Right lung (tissue), 5 donors: ENCODE measurements around the gene ZNF526. TPM values are rescaled to one million over a fixed set of nuclear protein-coding genes. Genes with fewer than 3 reads are reported as not detected.

Experiments
- DNase-seq, 2 donors: peaks; one replicate each; pipeline ENCODE4 v3.0.0-alpha.2; 2013
- polyA plus RNA-seq, 5 donors: library from polyadenylated mRNA; unstranded; fragments of 120-200 nt; gene quantifications; one replicate each; pipeline versions ENCODE4 v1.2.1 to v1.2.3, GENCODE V29; 2013; ENCODE audit warnings: inconsistent platforms in 1 of 5, low replicate concordance in 1 of 5; ENCODE audit not compliant: insufficient read length in 5 of 5, insufficient read depth in 1 of 5

Gene ZNF526
- polyA plus RNA-seq, 5 donors, result 6.7 to 10.7 (median 8.5) TPM

- DNase-seq, result no peak
Observed at GRCh38 chr19:42193294-42193693, 26.8 kb upstream of the ZNF526 start.

- no peak for DNase-seq
Observed at GRCh38 chr19:42193706-42194105, 26.4 kb upstream of the ZNF526 start.

- no peak for DNase-seq
Observed at GRCh38 chr19:42196011-42197001, 23.8 kb upstream of the ZNF526 start.

- DNase-seq, result no peak
Observed at GRCh38 chr19:42197375-42197817, 22.7 kb upstream of the ZNF526 start.

- no peak for DNase-seq
Observed at GRCh38 chr19:42198676-42199439, 21.3 kb upstream of the ZNF526 start.

- no peak for DNase-seq
Observed at GRCh38 chr19:42199440-42200115, 20.5 kb upstream of the ZNF526 start.

GRCh38 chr19:42200116-42200715 is 19.9 kb upstream of the ZNF526 start:
- no peak for DNase-seq

- no peak for DNase-seq
Observed at GRCh38 chr19:42201489-42202289, 18.4 kb upstream of the ZNF526 start.

GRCh38 chr19:42202290-42202880 is 17.7 kb upstream of the ZNF526 start:
- DNase-seq, result no peak

- no peak for DNase-seq
Observed at GRCh38 chr19:42203700-42204099, 16.4 kb upstream of the ZNF526 start.

GRCh38 chr19:42204664-42205063 is 15.4 kb upstream of the ZNF526 start:
- no peak for DNase-seq

- DNase-seq, result no peak
Observed at GRCh38 chr19:42206871-42207755, 13.0 kb upstream of the ZNF526 start.

- no peak for DNase-seq
Observed at GRCh38 chr19:42207767-42208271, 12.3 kb upstream of the ZNF526 start.

- DNase-seq, result no peak
Observed at GRCh38 chr19:42208612-42209011, 11.5 kb upstream of the ZNF526 start.

GRCh38 chr19:42212886-42213285 is 7.2 kb upstream of the ZNF526 start:
- DNase-seq, result no peak

- DNase-seq, result no peak
Observed at GRCh38 chr19:42214810-42215485, 5.2 kb upstream of the ZNF526 start.

- DNase-seq, result peak in 1 of 2 donors; percentile 9
Observed at GRCh38 chr19:42216653-42217519, 3.2 kb upstream of the ZNF526 start.
